ENCODE results near the gene TBX21. TPM values are rescaled to one million over a fixed set of nuclear protein-coding genes. Genes with fewer than 3 reads are reported as not detected.

TBX21 gene
- total and polyA plus RNA-seq, 2 experiments from 2014 or later: not detected

DNA sequence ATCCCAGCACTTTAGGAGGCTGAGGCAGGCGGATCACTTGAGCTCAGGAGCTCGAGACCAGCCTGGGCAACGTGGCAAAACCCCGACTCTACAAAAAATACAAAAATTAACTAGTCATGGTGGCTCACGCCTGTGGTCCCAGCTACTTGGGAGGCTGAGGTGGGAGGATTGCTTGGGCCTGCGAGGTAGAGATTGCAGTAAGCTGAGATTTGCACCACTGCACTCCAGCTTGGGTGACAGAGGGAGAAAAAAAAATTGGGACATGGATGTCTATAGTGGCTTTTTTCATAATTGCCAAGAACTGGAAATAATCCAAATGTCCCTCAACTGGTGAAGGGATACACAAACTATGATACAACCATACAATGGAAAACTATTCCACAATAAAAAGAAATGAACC is 59.9 kb downstream of the TBX21 start:
- Histone ChIP-seq H3F3A (replicated peaks; ENCODE audit: low read depth) (0 out of 2 replicates have a peak, but pooled peaks cover 4% of the 10 kb centered on the region), H3K4me2 (no peak overlapping the region), H3K9me2 (ENCODE audit: insufficient read depth) (no peaks in the 10 kb centered on the region), H3K36me3 (ENCODE audit: insufficient read depth) (no peaks in the 10 kb centered on the region), H3K4me1 (ENCODE audit: insufficient read depth) (0 out of 2 replicates have a peak, but pooled peaks cover 4% of the 10 kb centered on the region), H3K79me2 (replicated peaks; ENCODE audit: insufficient read depth) (no peaks in the 10 kb centered on the region), H3K27me3 (ENCODE audit: insufficient read depth) (peaks cover 63% of the 10 kb centered on the region), H2AFZ (no peak overlapping the region), H3K4me3 (no peak overlapping the region), H4K20me1 (replicated peaks; ENCODE audit: insufficient read depth) (no peaks in the 10 kb centered on the region; the same call in 1 of the 2 replicates), H3K27ac (ENCODE audit: low read depth) (no peak overlapping the region)
- ATAC-seq: no peak
- H3K4me3 Mint-ChIP-seq: no peak overlapping the region
- no peak overlapping the region for H3K27ac Mint-ChIP-seq
- H3K9me3 Mint-ChIP-seq: no peaks in the 10 kb centered on the region
- H3K4me1 Mint-ChIP-seq: peaks cover 4% of the 10 kb centered on the region; the same call in 2 of the 3 replicates
- H3K36me3 Mint-ChIP-seq (ENCODE audit: low read depth): no peaks in the 10 kb centered on the region; the same call in 2 of the 3 replicates
- DNase-seq (ENCODE audit: low spot score): no peak
- H3K27me3 Mint-ChIP-seq (ENCODE audit: insufficient read depth, low read depth, poor library complexity): peaks cover 38% of the 10 kb centered on the region
- TF ChIP-seq CTCF (conservative IDR thresholded peaks at IDR 0.05; ENCODE audit: low read depth in 2 of 2) (no peak), ZNF462 (CRISPR knock-in tag; IDR thresholded peaks at IDR 0.05) (no peak), STAT1 (IDR thresholded peaks at IDR 0.05; ENCODE audit: unreplicated experiment) (no peak), ZNF114 (CRISPR knock-in tag; IDR thresholded peaks at IDR 0.05) (no peak), CREB1 (CRISPR knock-in tag; IDR thresholded peaks at IDR 0.05; ENCODE audit: low read depth) (no peak), POLR2AphosphoS5 (IDR thresholded peaks at IDR 0.05; ENCODE audit: low read depth) (no peak), EZH2 (IDR thresholded peaks at IDR 0.05; ENCODE audit: low read depth, unreplicated experiment) (no peak), NANOG (IDR thresholded peaks at IDR 0.05; ENCODE audit: borderline replicate concordance) (no peak), ZNF331 (CRISPR knock-in tag; IDR thresholded peaks at IDR 0.05; ENCODE audit: low read depth) (no peak), JUNB (IDR thresholded peaks at IDR 0.05; ENCODE audit: unreplicated experiment) (no peak), EZH2phosphoT487 (IDR thresholded peaks at IDR 0.05; ENCODE audit: unreplicated experiment) (no peak)
- TF ChIP-seq, protein P1, sequence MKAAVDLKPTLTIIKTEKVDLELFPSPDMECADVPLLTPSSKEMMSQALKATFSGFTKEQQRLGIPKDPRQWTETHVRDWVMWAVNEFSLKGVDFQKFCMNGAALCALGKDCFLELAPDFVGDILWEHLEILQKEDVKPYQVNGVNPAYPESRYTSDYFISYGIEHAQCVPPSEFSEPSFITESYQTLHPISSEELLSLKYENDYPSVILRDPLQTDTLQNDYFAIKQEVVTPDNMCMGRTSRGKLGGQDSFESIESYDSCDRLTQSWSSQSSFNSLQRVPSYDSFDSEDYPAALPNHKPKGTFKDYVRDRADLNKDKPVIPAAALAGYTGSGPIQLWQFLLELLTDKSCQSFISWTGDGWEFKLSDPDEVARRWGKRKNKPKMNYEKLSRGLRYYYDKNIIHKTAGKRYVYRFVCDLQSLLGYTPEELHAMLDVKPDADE (IDR thresholded peaks at IDR 0.05): no peak
